PC-3 (cell line): ENCODE results near the gene BNIP5. TPM values are rescaled to one million over a fixed set of nuclear protein-coding genes. Genes with fewer than 3 reads are reported as not detected.

Source experiments
- ATAC-seq: fragments of 200-7000 bp; cut with Tn5 transposase; 2 replicates; pipeline ENCODE4 v1.9.1; 2020; ENCODE audit warnings: mild to moderate bottlenecking, moderate library complexity
- BruUV-seq: library from RNA; stranded (reverse); fragments of 400-500 nt; replicated peaks from 2 replicates; lab custom pipeline; 2021; lab: Mats Ljungman, UMichigan
- CTCF ChIA-PET: fragments of 300-600 bp; sonication (Branson Sonifier 250); formaldehyde crosslinking; loops from one replicate; lab custom pipeline; 2022; ENCODE audit warnings: antibody characterized with exemption; lab: Charles Lee
- POLR2A ChIA-PET: fragments of 300-600 bp; sonication (Branson Sonifier 250); formaldehyde crosslinking; loops from one replicate; lab custom pipeline; 2022; ENCODE audit warnings: antibody characterized with exemption; ENCODE audit not compliant: unreplicated experiment; lab: Charles Lee
- DNase-seq: peaks from one replicate; pipeline ENCODE4 v3.0.0-alpha.2; 2015
- H2AFZ ChIP-seq: fragments of 300-600 bp; sonication (generic); 2 replicates; pipeline ENCODE4 v1.6.0; 2016; ENCODE audit warnings: antibody characterized with exemption, low read length
- H3F3A ChIP-seq: fragments of 300-600 bp; sonication (generic); one replicate; pipeline ENCODE4 v1.6.0; 2017; ENCODE audit warnings: antibody characterized with exemption, low read length, control low read depth, mild to moderate bottlenecking; ENCODE audit not compliant: unreplicated experiment
- H3K27ac ChIP-seq: fragments of 300-600 bp; sonication (generic); 2 replicates; pipeline ENCODE4 v1.5.1; 2016; ENCODE audit warnings: mild to moderate bottlenecking, low read length
- H3K27me3 ChIP-seq: fragments of 300-600 bp; sonication (generic); 2 replicates; pipeline ENCODE4 v1.6.1; 2016; ENCODE audit warnings: low read length, mixed read lengths
- H3K36me3 ChIP-seq: fragments of 300-600 bp; sonication (generic); 2 replicates; pipeline ENCODE4 v1.6.1; 2016; ENCODE audit warnings: low read depth, mixed run types, low read length, mixed read lengths
- H3K4me1 ChIP-seq: fragments of 300-600 bp; sonication (generic); 2 replicates; pipeline ENCODE4 v1.5.1; 2016; ENCODE audit warnings: low read length; ENCODE audit not compliant: insufficient read depth
- H3K4me2 ChIP-seq: fragments of 300-600 bp; sonication (generic); 2 replicates; pipeline ENCODE4 v1.6.0; 2016; ENCODE audit warnings: low read length
- H3K4me3 ChIP-seq: fragments of 300-600 bp; sonication (generic); 2 replicates; pipeline ENCODE4 v1.5.1; 2016; ENCODE audit warnings: mild to moderate bottlenecking, low read length, mixed read lengths
- H3K79me2 ChIP-seq: fragments of 300-600 bp; sonication (generic); 2 replicates; pipeline ENCODE4 v1.6.1; 2017; ENCODE audit warnings: low read length, mixed read lengths
- H3K9ac ChIP-seq: fragments of 300-600 bp; sonication (generic); 2 replicates; pipeline ENCODE4 v1.6.0; 2016; ENCODE audit warnings: mild to moderate bottlenecking, low read length
- H3K9me2 ChIP-seq: fragments of 300-600 bp; sonication (generic); replicated peaks from 2 replicates; pipeline ENCODE4 v1.6.1; 2016; ENCODE audit warnings: mixed run types, low read length, mixed read lengths
- H3K9me3 ChIP-seq: fragments of 300-600 bp; sonication (generic); 2 replicates; pipeline ENCODE4 v1.6.1; 2016; ENCODE audit warnings: low read length, mixed read lengths
- H4K20me1 ChIP-seq: fragments of 300-600 bp; sonication (generic); 2 replicates; pipeline ENCODE4 v1.6.1; 2016; ENCODE audit warnings: low read length, mixed read lengths
- EZH2 ChIP-seq: fragments of 300-600 bp; sonication (generic); IDR thresholded peaks from one replicate; pipeline ENCODE4 v1.6.1; 2017; ENCODE audit warnings: antibody characterized with exemption, mild to moderate bottlenecking, low read length; ENCODE audit not compliant: unreplicated experiment
- EZH2phosphoT487 ChIP-seq: fragments of 300-600 bp; sonication (generic); IDR thresholded peaks from 2 replicates; pipeline ENCODE4 v1.6.1; 2018; ENCODE audit warnings: mild to moderate bottlenecking, antibody characterized with exemption, low read length, borderline replicate concordance
- intact Hi-C: fragments of 100-400 bp; cut with micrococcal nuclease; formaldehyde crosslinking; loops from 2 replicates; pipeline ENCODE4 v1.9.0; 2023
- total RNA-seq: library from RNA; depleted of rRNA; stranded (reverse); fragments of >200 nt; gene quantifications from 2 replicates; pipeline ENCODE4 v1.2.3, GENCODE V29; 2014
- TF ChIP-seq, protein P1 (sequence below): fragments of 300-600 bp; sonication (generic); conservative IDR thresholded peaks from 2 replicates; pipeline ENCODE4 v1.5.1; 2017; ENCODE audit warnings: antibody characterized with exemption, low read depth, mild to moderate bottlenecking, low read length

The BNIP5 gene
- total RNA-seq, 1 experiment from 2014 or later, result not detected

GRCh38 chr6:36380166-36380565, 43.5 kb upstream of the BNIP5 start:
- H3K4me1 ChIP-seq, result peaks cover 12% of the 10 kb centered on the region
- H3K4me2 ChIP-seq, result no peak overlapping the region
- no peaks in the 10 kb centered on the region for H3K9me3 ChIP-seq
- no peaks in the 10 kb centered on the region for H3K79me2 ChIP-seq
- no peak overlapping the region for H3K9ac ChIP-seq
- no peaks in the 10 kb centered on the region for H3K9me2 ChIP-seq
- ATAC-seq, result no peak
- intact Hi-C loops, result no loop called here
- no peaks in the 10 kb centered on the region for H4K20me1 ChIP-seq
- CTCF ChIA-PET, result no interaction called here
- no peak overlapping the region for H3K4me3 ChIP-seq
- H3F3A ChIP-seq, result no peaks in the 10 kb centered on the region
- DNase-seq, result no peak
- BruUV-seq, result no TSS peak
- POLR2A ChIA-PET, result no interaction called here
- TF ChIP-seq, protein P1, sequence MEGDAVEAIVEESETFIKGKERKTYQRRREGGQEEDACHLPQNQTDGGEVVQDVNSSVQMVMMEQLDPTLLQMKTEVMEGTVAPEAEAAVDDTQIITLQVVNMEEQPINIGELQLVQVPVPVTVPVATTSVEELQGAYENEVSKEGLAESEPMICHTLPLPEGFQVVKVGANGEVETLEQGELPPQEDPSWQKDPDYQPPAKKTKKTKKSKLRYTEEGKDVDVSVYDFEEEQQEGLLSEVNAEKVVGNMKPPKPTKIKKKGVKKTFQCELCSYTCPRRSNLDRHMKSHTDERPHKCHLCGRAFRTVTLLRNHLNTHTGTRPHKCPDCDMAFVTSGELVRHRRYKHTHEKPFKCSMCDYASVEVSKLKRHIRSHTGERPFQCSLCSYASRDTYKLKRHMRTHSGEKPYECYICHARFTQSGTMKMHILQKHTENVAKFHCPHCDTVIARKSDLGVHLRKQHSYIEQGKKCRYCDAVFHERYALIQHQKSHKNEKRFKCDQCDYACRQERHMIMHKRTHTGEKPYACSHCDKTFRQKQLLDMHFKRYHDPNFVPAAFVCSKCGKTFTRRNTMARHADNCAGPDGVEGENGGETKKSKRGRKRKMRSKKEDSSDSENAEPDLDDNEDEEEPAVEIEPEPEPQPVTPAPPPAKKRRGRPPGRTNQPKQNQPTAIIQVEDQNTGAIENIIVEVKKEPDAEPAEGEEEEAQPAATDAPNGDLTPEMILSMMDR, result no peak
- TF ChIP-seq EZH2, result no peak
- TF ChIP-seq EZH2phosphoT487, result no peak
- H3K27ac ChIP-seq, result no peak overlapping the region
- H2AFZ ChIP-seq, result no peak overlapping the region
- H3K27me3 ChIP-seq, result no peaks in the 10 kb centered on the region
- H3K36me3 ChIP-seq, result no peaks in the 10 kb centered on the region

DNA sequence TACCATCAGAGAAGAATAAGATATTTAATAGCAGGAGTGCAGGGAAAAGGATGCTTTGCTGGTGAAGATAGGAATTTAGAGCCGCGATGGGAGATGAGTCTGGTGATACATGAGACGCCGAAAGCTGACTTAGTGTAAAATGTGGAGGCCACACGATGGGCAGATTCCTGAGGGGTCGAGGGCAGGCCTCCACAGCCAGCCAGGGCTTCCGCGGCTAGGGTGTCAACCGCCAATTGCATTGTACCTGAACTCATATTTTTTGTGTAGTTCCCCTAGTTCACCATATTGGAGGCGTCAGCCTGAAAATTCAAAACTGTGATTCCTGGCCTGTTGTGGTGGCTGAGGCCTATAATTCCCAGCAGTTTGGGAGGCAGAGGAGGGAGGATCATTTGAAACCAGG, 42.2 kb upstream of the BNIP5 start:
- TF ChIP-seq, protein P1, result no peak
- TF ChIP-seq EZH2 (no peak), EZH2phosphoT487 (no peak)
- POLR2A ChIA-PET, result no interaction called here
- CTCF ChIA-PET, result no interaction called here

GRCh38 chr6:36378243-36378920, 41.7 kb upstream of the BNIP5 start:
- Histone ChIP-seq H4K20me1 (no peaks in the 10 kb centered on the region), H3K27ac (no peak overlapping the region), H3K4me3 (no peak overlapping the region), H3F3A (no peaks in the 10 kb centered on the region), H3K9ac (no peak overlapping the region), H3K36me3 (no peaks in the 10 kb centered on the region), H3K4me2 (no peak overlapping the region), H3K27me3 (0 out of 2 replicates have a peak, but pooled peaks cover 4% of the 10 kb centered on the region), H3K4me1 (peaks cover 4% of the 10 kb centered on the region), H3K9me3 (no peaks in the 10 kb centered on the region), H2AFZ (no peak overlapping the region), H3K79me2 (no peaks in the 10 kb centered on the region), H3K9me2 (no peaks in the 10 kb centered on the region)
- DNase-seq, result no peak
- TF ChIP-seq, protein P1, result no peak
- TF ChIP-seq EZH2phosphoT487 (no peak), EZH2 (no peak)
- intact Hi-C loops, result no loop called here
- BruUV-seq, result no TSS peak
- CTCF ChIA-PET, result no interaction called here
- ATAC-seq, result no peak
- POLR2A ChIA-PET, result no interaction called here

More for the DNA sequence above, 42.2 kb upstream of the BNIP5 start:
- Histone ChIP-seq H3K27ac (no peak overlapping the region), H3K9me3 (no peaks in the 10 kb centered on the region), H4K20me1 (no peaks in the 10 kb centered on the region), H3K9me2 (no peaks in the 10 kb centered on the region), H3K4me1 (peaks cover 10% of the 10 kb centered on the region), H3K79me2 (no peaks in the 10 kb centered on the region), H3K4me3 (no peak overlapping the region), H3K36me3 (no peaks in the 10 kb centered on the region), H2AFZ (no peak overlapping the region), H3K9ac (no peak overlapping the region), H3F3A (no peaks in the 10 kb centered on the region), H3K4me2 (no peak overlapping the region), H3K27me3 (no peaks in the 10 kb centered on the region)
- no peak for DNase-seq
- no peak for ATAC-seq
- intact Hi-C loops, result no loop called here
- BruUV-seq, result no TSS peak
